Chondrocyte (in vitro differentiated cells): ENCODE measurements around the gene GRXCR1. TPM values are rescaled to one million over a fixed set of nuclear protein-coding genes. Genes with fewer than 3 reads are reported as not detected.

Source experiments
- DNase-seq: peaks from one replicate; pipeline ENCODE4 v3.0.0; 2021; ENCODE audit warnings: mixed read lengths, low spot score
- H3K27ac Mint-ChIP-seq: one replicate; pipeline ENCODE4 v1.8.0; 2021; ENCODE audit warnings: mild to moderate bottlenecking, moderate library complexity, mixed read lengths; ENCODE audit not compliant: unreplicated experiment
- H3K27me3 Mint-ChIP-seq: 2 replicates; pipeline ENCODE4 v1.8.0; 2021; ENCODE audit warnings: low read depth, mixed read lengths
- H3K36me3 Mint-ChIP-seq: 2 replicates; pipeline ENCODE4 v1.8.0; 2021; ENCODE audit warnings: low read depth, mixed read lengths
- H3K4me1 Mint-ChIP-seq: 2 replicates; pipeline ENCODE4 v1.8.0; 2021; ENCODE audit warnings: low read depth, mild to moderate bottlenecking, mixed read lengths
- H3K4me3 Mint-ChIP-seq: one replicate; pipeline ENCODE4 v1.8.0; 2021; ENCODE audit warnings: mild to moderate bottlenecking, moderate library complexity, mixed read lengths; ENCODE audit not compliant: unreplicated experiment
- H3K9me3 Mint-ChIP-seq: 2 replicates; pipeline ENCODE4 v1.8.0; 2021; ENCODE audit warnings: low read depth, mixed read lengths
- total RNA-seq: library from RNA; stranded (reverse); gene quantifications from 3 replicates; pipeline ENCODE4 v1.2.1, GENCODE V29; 2021
- TF ChIP-seq, protein P1 (sequence below): fragments of 200-600 bp; sonication (generic); IDR thresholded peaks from 2 replicates; pipeline ENCODE4 v1.5.0; 2021; ENCODE audit warnings: antibody characterized with exemption, mild to moderate bottlenecking, moderate library complexity

The GRXCR1 gene
- total RNA-seq, 1 donor from 2014 or later, result not detected

DNA sequence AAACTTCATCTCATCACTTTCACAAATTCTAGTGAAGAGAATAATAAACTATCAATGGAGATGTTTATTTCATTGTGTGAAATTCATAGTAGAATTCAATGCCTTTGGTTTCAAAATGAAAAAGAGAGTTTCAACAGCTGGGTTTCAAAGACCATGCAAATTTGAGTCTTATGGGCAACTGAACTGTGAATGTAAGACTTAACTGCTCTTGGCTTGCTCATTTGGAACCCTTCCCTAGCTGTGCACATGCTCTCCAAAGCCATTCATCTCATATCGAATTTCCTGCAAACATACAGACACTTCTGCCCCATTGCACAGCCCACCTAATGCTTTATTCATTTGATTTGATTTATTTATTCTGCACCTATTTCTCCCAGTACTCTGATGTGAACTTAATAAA, 154.5 kb downstream of the GRXCR1 start:
- no peak overlapping the region for H3K4me3 Mint-ChIP-seq
- no peaks in the 10 kb centered on the region for H3K4me1 Mint-ChIP-seq
- no peaks in the 10 kb centered on the region for H3K9me3 Mint-ChIP-seq
- no peak overlapping the region for H3K27ac Mint-ChIP-seq
- no peaks in the 10 kb centered on the region for H3K36me3 Mint-ChIP-seq
- TF ChIP-seq, protein P1, sequence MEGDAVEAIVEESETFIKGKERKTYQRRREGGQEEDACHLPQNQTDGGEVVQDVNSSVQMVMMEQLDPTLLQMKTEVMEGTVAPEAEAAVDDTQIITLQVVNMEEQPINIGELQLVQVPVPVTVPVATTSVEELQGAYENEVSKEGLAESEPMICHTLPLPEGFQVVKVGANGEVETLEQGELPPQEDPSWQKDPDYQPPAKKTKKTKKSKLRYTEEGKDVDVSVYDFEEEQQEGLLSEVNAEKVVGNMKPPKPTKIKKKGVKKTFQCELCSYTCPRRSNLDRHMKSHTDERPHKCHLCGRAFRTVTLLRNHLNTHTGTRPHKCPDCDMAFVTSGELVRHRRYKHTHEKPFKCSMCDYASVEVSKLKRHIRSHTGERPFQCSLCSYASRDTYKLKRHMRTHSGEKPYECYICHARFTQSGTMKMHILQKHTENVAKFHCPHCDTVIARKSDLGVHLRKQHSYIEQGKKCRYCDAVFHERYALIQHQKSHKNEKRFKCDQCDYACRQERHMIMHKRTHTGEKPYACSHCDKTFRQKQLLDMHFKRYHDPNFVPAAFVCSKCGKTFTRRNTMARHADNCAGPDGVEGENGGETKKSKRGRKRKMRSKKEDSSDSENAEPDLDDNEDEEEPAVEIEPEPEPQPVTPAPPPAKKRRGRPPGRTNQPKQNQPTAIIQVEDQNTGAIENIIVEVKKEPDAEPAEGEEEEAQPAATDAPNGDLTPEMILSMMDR, result no peak
- DNase-seq, result no peak
- no peaks in the 10 kb centered on the region for H3K27me3 Mint-ChIP-seq

DNA sequence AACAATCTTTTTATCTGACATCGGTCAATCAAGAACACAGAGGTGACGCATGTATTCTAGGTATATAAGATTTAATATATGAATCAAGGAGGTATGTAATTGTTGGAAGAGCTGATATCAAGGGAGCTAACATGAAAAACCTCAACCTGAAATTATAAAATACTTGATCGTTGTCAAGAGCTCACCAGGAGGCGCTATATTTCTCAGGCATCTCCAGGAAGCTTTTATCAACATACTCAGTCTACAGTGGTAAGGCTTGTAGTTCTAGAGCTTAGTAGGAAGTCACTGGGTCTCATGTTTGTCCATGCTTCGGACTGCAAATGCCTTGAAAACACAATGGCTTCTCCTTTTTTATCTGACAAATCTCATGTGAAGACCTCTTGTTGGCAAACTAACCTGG, 156.1 kb downstream of the GRXCR1 start:
- H3K27me3 Mint-ChIP-seq, result no peaks in the 10 kb centered on the region
- no peaks in the 10 kb centered on the region for H3K9me3 Mint-ChIP-seq
- H3K4me3 Mint-ChIP-seq, result no peak overlapping the region
- TF ChIP-seq, protein P1, result no peak
- no peak for DNase-seq
- H3K36me3 Mint-ChIP-seq, result no peaks in the 10 kb centered on the region
- no peak overlapping the region for H3K27ac Mint-ChIP-seq
- H3K4me1 Mint-ChIP-seq, result no peaks in the 10 kb centered on the region

DNA sequence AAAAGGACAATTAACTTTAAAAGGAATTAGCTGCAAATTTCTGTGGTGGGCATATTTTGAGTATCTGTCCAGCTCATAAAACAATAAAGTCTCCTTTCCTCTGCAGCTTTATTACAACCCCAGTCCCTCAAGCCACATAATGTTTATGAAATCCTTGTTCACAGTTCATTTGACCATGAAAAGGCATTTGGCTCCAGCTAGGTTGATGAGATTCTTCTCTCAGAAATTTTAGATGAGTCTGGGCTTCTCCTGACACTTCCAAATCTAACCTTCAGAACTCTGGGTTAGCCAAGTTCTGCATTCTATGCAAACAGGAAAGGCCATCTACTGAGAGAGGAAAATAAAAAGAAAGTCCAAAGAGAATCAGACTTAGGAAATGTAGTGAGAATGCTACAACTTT, 156.8 kb downstream of the GRXCR1 start:
- no peaks in the 10 kb centered on the region for H3K36me3 Mint-ChIP-seq
- no peak overlapping the region for H3K27ac Mint-ChIP-seq
- TF ChIP-seq, protein P1, result no peak
- no peak for DNase-seq
- no peak overlapping the region for H3K4me3 Mint-ChIP-seq
- H3K27me3 Mint-ChIP-seq, result no peaks in the 10 kb centered on the region
- H3K4me1 Mint-ChIP-seq, result no peaks in the 10 kb centered on the region
- no peaks in the 10 kb centered on the region for H3K9me3 Mint-ChIP-seq

DNA sequence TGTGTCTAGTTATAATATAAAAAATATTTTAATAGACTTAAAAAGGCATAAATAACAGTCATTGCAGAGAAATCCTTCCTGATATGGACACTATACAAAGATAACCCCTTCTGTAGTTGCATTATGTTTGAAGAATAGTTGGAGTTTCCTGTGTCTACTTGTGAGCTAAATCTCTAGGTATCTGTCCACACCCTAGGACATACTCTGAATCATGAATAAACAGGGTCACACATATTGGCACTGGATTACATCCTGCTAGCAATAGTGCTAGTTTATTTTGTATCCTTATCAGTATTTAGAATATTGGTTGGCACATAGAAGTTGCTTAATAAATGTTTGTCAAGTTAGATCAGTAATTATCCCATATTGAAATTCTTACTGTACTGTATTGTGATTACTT, 173.9 kb downstream of the GRXCR1 start:
- Mint-ChIP-seq H3K27ac (no peak overlapping the region), H3K36me3 (no peaks in the 10 kb centered on the region), H3K4me1 (no peaks in the 10 kb centered on the region), H3K9me3 (peaks cover 5% of the 10 kb centered on the region), H3K4me3 (no peak overlapping the region), H3K27me3 (no peaks in the 10 kb centered on the region)
- TF ChIP-seq, protein P1, result no peak
- DNase-seq, result no peak

DNA sequence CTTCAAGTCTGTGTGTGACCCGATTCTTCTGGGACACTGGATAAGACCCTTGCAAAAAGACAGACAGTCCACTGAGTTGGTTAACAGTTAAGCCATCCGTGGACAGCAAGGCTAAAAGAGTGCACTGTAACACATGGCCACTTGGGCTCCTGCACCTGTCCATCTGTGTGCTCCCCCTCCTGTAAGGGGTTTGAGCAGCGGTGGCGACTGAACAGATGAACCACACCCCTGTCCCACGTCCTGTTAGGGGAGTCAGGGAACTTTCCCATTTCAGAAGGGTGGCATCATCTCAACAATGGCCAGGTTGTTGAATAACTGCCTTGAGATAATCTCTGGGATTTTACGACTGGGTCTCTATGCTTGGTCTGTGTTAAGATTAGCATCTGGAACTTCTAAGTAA, 178.6 kb downstream of the GRXCR1 start:
- no peaks in the 10 kb centered on the region for H3K27me3 Mint-ChIP-seq
- no peaks in the 10 kb centered on the region for H3K4me1 Mint-ChIP-seq
- no peak for DNase-seq
- TF ChIP-seq, protein P1, result no peak
- H3K4me3 Mint-ChIP-seq, result no peak overlapping the region
- peaks cover 21% of the 10 kb centered on the region for H3K9me3 Mint-ChIP-seq
- H3K36me3 Mint-ChIP-seq, result no peaks in the 10 kb centered on the region
- H3K27ac Mint-ChIP-seq, result no peak overlapping the region

Other genes with a start within 250 kb of the GRXCR1 start
- gene ATP8A1, start 235.6 kb upstream of the GRXCR1 start, total RNA-seq, result 0.25 to 0.97 TPM (median 0.26 TPM) in 3 replicates